Coronary artery (tissue), 2 donors: ENCODE results near the gene CHMP6.
A peak's percentile ranks its signal among the peaks of the same experiment; 100 is the strongest.

Source experiments
- DNase-seq: peaks from one replicate; pipeline ENCODE4 v3.0.0-alpha.2; 2017; ENCODE audit warnings: low spot score
- H3K27ac ChIP-seq, 2 donors: fragments of 200-600 bp; sonication (generic); one replicate each; pipeline ENCODE4 v1.5.1; 2016 to 2019
- H3K4me3 ChIP-seq: fragments of 200-600 bp; sonication (generic); 2 replicates; pipeline ENCODE4 v1.5.1; 2016; ENCODE audit warnings: mild to moderate bottlenecking, moderate library complexity
- TF ChIP-seq, protein P1 (sequence below): fragments of 200-600 bp; sonication (generic); IDR thresholded peaks from one replicate; pipeline ENCODE4 v1.5.1; 2019; ENCODE audit warnings: antibody characterized with exemption

CHMP6 gene

DNA sequence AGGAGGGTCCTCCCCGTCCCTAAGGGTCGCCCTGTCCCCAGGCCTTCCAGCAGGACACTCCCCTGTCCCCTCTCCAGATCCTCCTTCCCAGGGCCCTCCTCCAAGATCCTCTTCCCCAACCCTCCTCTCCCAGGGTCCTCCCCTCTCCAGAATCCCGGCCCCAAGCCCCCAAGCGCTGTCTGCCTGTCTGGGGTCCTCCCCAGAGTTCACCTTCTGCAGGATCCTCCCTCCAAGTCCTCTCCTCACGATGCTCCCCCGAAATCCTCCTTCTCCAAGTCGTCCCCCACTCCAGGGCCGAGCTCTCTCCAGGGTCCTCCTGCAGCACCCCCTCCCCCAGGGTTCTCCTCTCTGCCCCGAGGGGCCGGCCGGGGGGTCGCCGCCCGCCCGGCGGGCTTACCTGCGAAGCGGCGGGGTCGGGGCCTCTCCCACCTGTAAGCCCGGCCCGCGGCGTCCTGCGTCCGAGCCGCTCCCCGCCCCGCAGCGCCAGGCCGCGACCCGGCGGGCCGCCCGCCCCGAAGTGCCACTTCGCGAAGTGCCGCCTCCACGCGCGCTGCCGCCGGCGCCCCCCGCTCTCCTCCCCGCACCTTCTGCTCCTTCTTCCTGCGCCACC lies 42.6 kb downstream of the CHMP6 start:
- DNase-seq = no peak
- TF ChIP-seq, protein P1, sequence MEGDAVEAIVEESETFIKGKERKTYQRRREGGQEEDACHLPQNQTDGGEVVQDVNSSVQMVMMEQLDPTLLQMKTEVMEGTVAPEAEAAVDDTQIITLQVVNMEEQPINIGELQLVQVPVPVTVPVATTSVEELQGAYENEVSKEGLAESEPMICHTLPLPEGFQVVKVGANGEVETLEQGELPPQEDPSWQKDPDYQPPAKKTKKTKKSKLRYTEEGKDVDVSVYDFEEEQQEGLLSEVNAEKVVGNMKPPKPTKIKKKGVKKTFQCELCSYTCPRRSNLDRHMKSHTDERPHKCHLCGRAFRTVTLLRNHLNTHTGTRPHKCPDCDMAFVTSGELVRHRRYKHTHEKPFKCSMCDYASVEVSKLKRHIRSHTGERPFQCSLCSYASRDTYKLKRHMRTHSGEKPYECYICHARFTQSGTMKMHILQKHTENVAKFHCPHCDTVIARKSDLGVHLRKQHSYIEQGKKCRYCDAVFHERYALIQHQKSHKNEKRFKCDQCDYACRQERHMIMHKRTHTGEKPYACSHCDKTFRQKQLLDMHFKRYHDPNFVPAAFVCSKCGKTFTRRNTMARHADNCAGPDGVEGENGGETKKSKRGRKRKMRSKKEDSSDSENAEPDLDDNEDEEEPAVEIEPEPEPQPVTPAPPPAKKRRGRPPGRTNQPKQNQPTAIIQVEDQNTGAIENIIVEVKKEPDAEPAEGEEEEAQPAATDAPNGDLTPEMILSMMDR = no peak
- peak overlapping the region in 1 of 2 donors; percentile 71 for H3K27ac ChIP-seq
- peak overlapping the region; percentile 95 for H3K4me3 ChIP-seq

DNA sequence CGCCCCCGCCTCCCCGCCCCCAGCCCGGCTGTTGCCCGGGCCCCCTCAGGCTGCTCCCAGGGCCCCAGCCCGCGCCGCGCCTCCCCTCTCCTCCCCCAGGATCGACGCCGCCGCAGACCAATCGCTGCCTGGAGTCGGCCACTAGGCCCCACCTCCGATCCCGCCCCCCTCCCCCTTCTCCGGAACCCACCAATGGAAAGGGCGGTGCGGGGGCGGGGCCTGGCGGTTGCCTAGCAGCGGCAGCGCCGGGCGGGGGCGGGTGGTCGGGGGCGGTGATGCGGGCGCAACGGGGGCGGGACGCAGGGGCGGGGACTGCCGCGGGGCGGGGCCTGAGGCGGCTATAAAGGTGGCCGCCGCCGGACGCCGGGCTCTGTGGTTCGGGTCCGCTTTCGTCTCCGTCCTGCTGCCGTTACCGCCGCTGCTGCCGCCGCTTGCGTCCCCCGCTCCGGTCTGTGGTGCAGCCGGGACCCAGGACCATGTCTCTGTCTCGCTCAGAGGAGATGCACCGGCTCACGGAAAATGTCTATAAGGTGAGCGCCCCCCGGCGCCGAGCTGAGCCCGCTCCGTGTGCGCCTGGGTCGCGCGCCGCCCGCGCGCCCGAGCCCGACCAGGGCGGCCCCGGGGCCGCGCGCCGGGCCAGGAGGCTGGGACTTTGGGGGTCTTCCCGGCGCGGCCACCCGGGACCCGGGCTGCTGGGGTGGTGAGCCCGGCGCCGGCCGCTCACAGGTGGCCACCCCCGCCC lies 43.3 kb downstream of the CHMP6 start, which contains the start of gene BAIAP2:
Gene BAIAP2, plus strand, starts transcription at position 373 of the 742 bp plus-strand sequence. Its CDS starts 104 bp downstream, at position 477.
- peak within 1 kb of the TSS; percentile 95 for H3K4me3 ChIP-seq
- TF ChIP-seq, protein P1 = no peak
- H3K27ac ChIP-seq = peak within 1 kb of the TSS in 1 of 2 donors; percentile 74
- peak; percentile 96 for DNase-seq

DNA sequence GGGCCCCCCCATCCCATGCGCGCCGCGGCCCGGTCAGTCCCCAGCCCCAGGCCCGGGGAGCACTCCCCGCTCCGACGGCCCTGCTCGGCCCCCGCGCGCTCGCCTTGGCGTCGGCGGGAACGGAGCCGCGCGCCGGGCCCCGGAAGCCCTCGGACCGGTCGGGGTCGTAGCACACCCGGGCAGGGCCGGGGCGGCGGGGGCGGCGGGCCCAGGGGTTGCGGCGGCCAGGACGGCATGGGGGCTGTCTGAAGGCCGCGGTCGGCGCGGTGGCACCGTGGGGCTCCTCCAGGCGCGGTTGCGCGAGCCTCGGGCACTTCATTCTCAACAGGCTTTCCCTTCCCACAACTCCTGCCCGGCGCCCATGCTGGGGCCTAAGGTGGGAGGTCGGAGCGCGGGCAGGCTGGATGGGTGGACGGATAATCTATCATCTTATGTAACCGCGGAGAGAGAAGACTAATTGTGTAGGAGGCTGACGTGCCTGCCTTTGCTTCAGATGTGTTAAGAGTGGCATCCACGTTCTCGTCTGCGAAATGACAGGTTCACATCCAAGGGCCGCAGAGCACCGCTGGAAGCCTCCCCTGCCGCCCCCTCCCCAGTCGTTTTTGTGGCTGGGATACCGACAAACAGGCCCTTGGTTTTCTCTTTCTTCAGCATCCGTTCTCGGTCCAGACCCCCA lies 44.0 kb downstream of the CHMP6 start:
- DNase-seq = no peak
- TF ChIP-seq, protein P1 = no peak
- H3K27ac ChIP-seq = peak overlapping the region; percentile 11 to 74
- H3K4me3 ChIP-seq = peak overlapping the region; percentile 95

DNA sequence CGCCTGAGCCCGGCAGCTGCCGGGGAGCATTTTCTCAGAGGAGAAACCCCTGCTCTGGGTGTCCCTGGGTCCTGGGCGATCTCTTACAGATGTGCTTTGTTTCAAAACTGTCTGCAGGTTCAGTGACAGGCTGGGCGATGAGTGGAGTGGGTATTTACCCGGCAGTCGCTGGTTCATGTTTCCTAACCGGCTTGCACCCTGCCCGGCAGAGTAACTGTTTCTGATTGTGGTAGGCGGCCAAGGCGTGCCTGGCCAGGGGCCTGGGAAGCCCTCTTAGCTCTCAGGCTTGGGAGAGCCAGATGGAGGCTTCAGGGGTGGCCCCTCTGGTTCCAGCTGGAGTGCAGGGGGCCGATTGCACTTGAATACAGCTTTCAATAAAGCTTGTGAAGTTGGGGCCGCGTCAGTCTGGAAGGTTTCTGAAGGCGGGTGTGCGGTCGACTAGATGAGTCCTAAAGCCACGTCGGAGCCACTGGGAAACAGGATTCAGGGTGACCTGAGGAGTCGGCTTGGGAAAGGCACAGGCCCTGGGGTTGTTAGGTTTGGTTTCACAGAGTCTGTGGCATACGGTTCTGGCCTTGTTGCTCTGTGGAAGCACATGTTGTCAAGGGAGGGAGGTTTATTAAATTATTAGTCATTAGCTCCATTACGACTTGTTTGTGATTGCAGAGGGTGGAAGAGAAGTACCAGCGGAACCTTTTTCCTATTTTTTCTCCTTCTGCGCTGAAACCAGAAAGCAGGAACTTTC lies 44.7 kb downstream of the CHMP6 start:
- TF ChIP-seq, protein P1 = no peak
- no peak for DNase-seq
- peak overlapping the region; percentile 11 to 57 for H3K27ac ChIP-seq
- peak overlapping the region; percentile 95 for H3K4me3 ChIP-seq

DNA sequence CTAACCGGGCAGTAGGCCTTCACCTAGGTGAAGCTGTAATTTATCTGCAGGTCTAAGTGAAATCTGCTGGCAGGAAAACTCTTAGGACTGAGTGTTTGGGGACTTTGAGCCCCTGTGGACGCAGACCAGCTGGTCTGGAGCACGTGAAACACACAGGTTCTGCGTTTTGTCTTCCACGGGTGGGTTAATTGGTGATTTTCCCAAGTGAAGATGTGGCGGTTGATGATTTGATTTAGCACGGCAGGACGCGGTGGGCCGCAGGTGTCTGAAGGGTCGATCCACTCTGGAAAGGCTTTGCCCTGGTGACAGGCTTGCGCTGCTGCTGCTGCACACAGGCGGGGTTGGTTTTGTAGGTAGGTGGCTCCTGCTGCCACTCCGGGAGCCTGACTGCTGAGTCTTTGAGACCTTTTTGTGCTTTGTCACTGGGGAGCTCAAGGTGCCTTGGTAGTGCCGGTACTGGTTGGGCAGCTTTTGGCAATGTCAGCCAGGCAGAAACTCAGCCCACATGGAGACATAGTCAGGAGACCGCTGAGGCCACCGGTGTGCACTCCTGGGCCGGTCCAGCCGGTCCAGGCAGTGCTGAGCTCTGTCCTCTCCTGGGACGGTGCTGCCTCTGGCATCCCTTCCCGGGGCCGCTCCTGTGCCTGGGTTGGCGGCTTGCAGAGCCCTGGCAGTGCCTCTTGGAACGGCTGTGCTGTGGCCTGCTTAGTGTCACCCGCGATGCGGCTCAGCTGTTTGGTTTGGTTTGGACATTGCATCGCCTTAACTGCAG lies 45.6 kb downstream of the CHMP6 start:
- TF ChIP-seq, protein P1 = no peak
- H3K27ac ChIP-seq = peak overlapping the region; percentile 11 to 78
- peak overlapping the region; percentile 95 for H3K4me3 ChIP-seq
- peak; percentile 90 for DNase-seq
